Measurements from ENCODE around the gene PPP1R36. TPM values are rescaled to one million over a fixed set of nuclear protein-coding genes. Genes with fewer than 3 reads are reported as not detected.
"Not testable (repeated sequence)": the region's sequence is repeated elsewhere in the genome, so short reads cannot be mapped to it uniquely, and the experiment has no call there.

Gene PPP1R36
- total RNA-seq, 3 donors from 2014 or later = not detected

- DNase-seq (no peak), ATAC-seq (no peak)
- no peaks in the 10 kb centered on the region for H3K36me3 Mint-ChIP-seq (ENCODE audit: insufficient read depth)
- H3K27me3 Mint-ChIP-seq (ENCODE audit: low read depth) = peaks cover 28% of the 10 kb centered on the region
- H3K4me1 Mint-ChIP-seq (ENCODE audit: low read depth) = no peaks in the 10 kb centered on the region
- H3K4me3 Mint-ChIP-seq = no peak overlapping the region
- no peaks in the 10 kb centered on the region for H3K9me3 Mint-ChIP-seq
Observed at GRCh38 chr14:64604881-64605280, 55.1 kb downstream of the PPP1R36 start.

- H3K36me3 Mint-ChIP-seq (ENCODE audit: insufficient read depth) = no peaks in the 10 kb centered on the region
- ATAC-seq = no peak
- no peaks in the 10 kb centered on the region for H3K9me3 Mint-ChIP-seq
- H3K4me1 Mint-ChIP-seq (ENCODE audit: low read depth) = no peaks in the 10 kb centered on the region
- H3K27me3 Mint-ChIP-seq (ENCODE audit: low read depth) = peaks cover 23% of the 10 kb centered on the region
- DNase-seq = no peak
- no peak overlapping the region for H3K4me3 Mint-ChIP-seq
Observed at GRCh38 chr14:64605926-64606685, 56.3 kb downstream of the PPP1R36 start.

- peaks cover 2% of the 10 kb centered on the region for H3K27me3 Mint-ChIP-seq (ENCODE audit: low read depth)
- no peak for ATAC-seq
- no peaks in the 10 kb centered on the region for H3K9me3 Mint-ChIP-seq
Observed at GRCh38 chr14:64610049-64610746, 60.4 kb downstream of the PPP1R36 start.

GRCh38 chr14:64611358-64612020 lies 61.7 kb downstream of the PPP1R36 start:
- DNase-seq (no peak), ATAC-seq (no peak)
- Mint-ChIP-seq H3K9me3 (no peaks in the 10 kb centered on the region), H3K4me1 (ENCODE audit: low read depth) (no peaks in the 10 kb centered on the region), H3K36me3 (ENCODE audit: insufficient read depth) (no peaks in the 10 kb centered on the region), H3K27me3 (ENCODE audit: low read depth) (peaks cover under 1% of the 10 kb centered on the region), H3K4me3 (no peak overlapping the region)

More at GRCh38 chr14:64610049-64610746, 60.4 kb downstream of the PPP1R36 start:
- Mint-ChIP-seq H3K4me1 (ENCODE audit: low read depth) (no peaks in the 10 kb centered on the region), H3K4me3 (no peak overlapping the region), H3K36me3 (ENCODE audit: insufficient read depth) (no peaks in the 10 kb centered on the region)
- no peak for DNase-seq

GRCh38 chr14:64612021-64612380 lies 62.2 kb downstream of the PPP1R36 start:
- no peaks in the 10 kb centered on the region for H3K36me3 Mint-ChIP-seq (ENCODE audit: insufficient read depth)
- ATAC-seq (no peak), DNase-seq (no peak)
- H3K27me3 Mint-ChIP-seq (ENCODE audit: low read depth) = peaks cover 2% of the 10 kb centered on the region
- H3K4me1 Mint-ChIP-seq (ENCODE audit: low read depth) = no peaks in the 10 kb centered on the region
- H3K4me3 Mint-ChIP-seq = no peak overlapping the region
- no peaks in the 10 kb centered on the region for H3K9me3 Mint-ChIP-seq

- H3K9me3 Mint-ChIP-seq = no peaks in the 10 kb centered on the region
Observed at GRCh38 chr14:64612971-64613666, 63.4 kb downstream of the PPP1R36 start.

GRCh38 chr14:64614166-64614565 lies 64.4 kb downstream of the PPP1R36 start:
- Mint-ChIP-seq H3K4me1 (ENCODE audit: low read depth) (no peaks in the 10 kb centered on the region), H3K9me3 (no peaks in the 10 kb centered on the region), H3K36me3 (ENCODE audit: insufficient read depth) (no peaks in the 10 kb centered on the region), H3K27me3 (ENCODE audit: low read depth) (peaks cover 2% of the 10 kb centered on the region), H3K4me3 (no peak overlapping the region)
- DNase-seq (no peak), ATAC-seq (no peak)

More at GRCh38 chr14:64612971-64613666, 63.4 kb downstream of the PPP1R36 start:
- Mint-ChIP-seq H3K4me1 (ENCODE audit: low read depth) (no peaks in the 10 kb centered on the region), H3K4me3 (no peak overlapping the region), H3K36me3 (ENCODE audit: insufficient read depth) (no peaks in the 10 kb centered on the region), H3K27me3 (ENCODE audit: low read depth) (peaks cover 2% of the 10 kb centered on the region)
- DNase-seq (no peak), ATAC-seq (no peak)

GRCh38 chr14:64614805-64615391 lies 65.1 kb downstream of the PPP1R36 start:
- no peak overlapping the region for H3K4me3 Mint-ChIP-seq
- no peaks in the 10 kb centered on the region for H3K9me3 Mint-ChIP-seq
- peaks cover 2% of the 10 kb centered on the region for H3K27me3 Mint-ChIP-seq (ENCODE audit: low read depth)
- no peak for DNase-seq
- H3K4me1 Mint-ChIP-seq (ENCODE audit: low read depth) = no peaks in the 10 kb centered on the region
- no peak for ATAC-seq
- H3K36me3 Mint-ChIP-seq (ENCODE audit: insufficient read depth) = no peaks in the 10 kb centered on the region

GRCh38 chr14:64617872-64618408 lies 68.2 kb downstream of the PPP1R36 start:
- not testable (repeated sequence) for ATAC-seq; H3K4me1 Mint-ChIP-seq (ENCODE audit: low read depth); H3K9me3 Mint-ChIP-seq; H3K4me3 Mint-ChIP-seq; DNase-seq; H3K27me3 Mint-ChIP-seq (ENCODE audit: low read depth); H3K36me3 Mint-ChIP-seq (ENCODE audit: insufficient read depth)

GRCh38 chr14:64620910-64621309 lies 71.1 kb downstream of the PPP1R36 start:
- ATAC-seq = no peak
- Mint-ChIP-seq H3K36me3 (ENCODE audit: insufficient read depth) (no peaks in the 10 kb centered on the region), H3K9me3 (no peaks in the 10 kb centered on the region), H3K4me3 (no peak overlapping the region), H3K27me3 (ENCODE audit: low read depth) (peaks cover 2% of the 10 kb centered on the region), H3K4me1 (ENCODE audit: low read depth) (peaks cover 3% of the 10 kb centered on the region)
- no peak for DNase-seq

- DNase-seq (no peak), ATAC-seq (no peak)
- Mint-ChIP-seq H3K36me3 (ENCODE audit: insufficient read depth) (no peaks in the 10 kb centered on the region), H3K27me3 (ENCODE audit: low read depth) (no peaks in the 10 kb centered on the region), H3K4me3 (no peak overlapping the region), H3K9me3 (no peaks in the 10 kb centered on the region), H3K4me1 (ENCODE audit: low read depth) (peaks cover 3% of the 10 kb centered on the region)
Observed at GRCh38 chr14:64623554-64624165, 73.9 kb downstream of the PPP1R36 start.

- Mint-ChIP-seq H3K4me3 (no peak overlapping the region), H3K36me3 (ENCODE audit: insufficient read depth) (no peaks in the 10 kb centered on the region), H3K9me3 (no peaks in the 10 kb centered on the region), H3K27me3 (ENCODE audit: low read depth) (no peaks in the 10 kb centered on the region), H3K4me1 (ENCODE audit: low read depth) (peaks cover 3% of the 10 kb centered on the region)
- ATAC-seq (no peak), DNase-seq (no peak)
Observed at GRCh38 chr14:64625386-64626232, 75.8 kb downstream of the PPP1R36 start.

- Mint-ChIP-seq H3K36me3 (ENCODE audit: insufficient read depth) (no peaks in the 10 kb centered on the region), H3K27me3 (ENCODE audit: low read depth) (no peaks in the 10 kb centered on the region), H3K9me3 (no peaks in the 10 kb centered on the region), H3K4me3 (no peak overlapping the region), H3K4me1 (ENCODE audit: low read depth) (no peaks in the 10 kb centered on the region)
- ATAC-seq (no peak), DNase-seq (no peak)
Observed at GRCh38 chr14:64628940-64629408, 79.2 kb downstream of the PPP1R36 start.
